D721Med (cell line): ENCODE results near the gene MRPS18A.

Experiments used
- DNase-seq: peaks from one replicate; pipeline ENCODE4 v3.0.0; 2011; ENCODE audit warnings: low spot score; ENCODE audit not compliant: insufficient read length
- FAIRE-seq: peaks from 2 replicates; lab custom pipeline; 2011; peaks lifted over from hg19 to GRCh38; lab: Jason Lieb, UNC
- CTCF ChIP-seq: IDR thresholded peaks from 2 replicates; pipeline ENCODE4 v1.5.1; 2012; ENCODE audit warnings: mild to moderate bottlenecking, control low read depth; ENCODE audit not compliant: insufficient read depth; ENCODE audit errors: missing control alignments

Gene MRPS18A

GRCh38 chr6:43623880-43624785 is 63.5 kb downstream of the MRPS18A start:
- FAIRE-seq (no peak), DNase-seq (no peak)
- no peak for TF ChIP-seq CTCF

GRCh38 chr6:43622541-43622940 is 65.0 kb downstream of the MRPS18A start:
- DNase-seq (no peak), FAIRE-seq (no peak)
- TF ChIP-seq CTCF = no peak

- FAIRE-seq (no peak), DNase-seq (no peak)
- TF ChIP-seq CTCF = no peak
Measured at GRCh38 chr6:43621836-43622180, 65.8 kb downstream of the MRPS18A start.
